ENCODE results near the gene ARHGEF7. TPM values are rescaled to one million over a fixed set of nuclear protein-coding genes. Genes with fewer than 3 reads are reported as not detected.

Gene ARHGEF7
- total RNA-seq, 4 donors from 2014 or later, result 42.8 to 125 (median 61.1) TPM

DNA sequence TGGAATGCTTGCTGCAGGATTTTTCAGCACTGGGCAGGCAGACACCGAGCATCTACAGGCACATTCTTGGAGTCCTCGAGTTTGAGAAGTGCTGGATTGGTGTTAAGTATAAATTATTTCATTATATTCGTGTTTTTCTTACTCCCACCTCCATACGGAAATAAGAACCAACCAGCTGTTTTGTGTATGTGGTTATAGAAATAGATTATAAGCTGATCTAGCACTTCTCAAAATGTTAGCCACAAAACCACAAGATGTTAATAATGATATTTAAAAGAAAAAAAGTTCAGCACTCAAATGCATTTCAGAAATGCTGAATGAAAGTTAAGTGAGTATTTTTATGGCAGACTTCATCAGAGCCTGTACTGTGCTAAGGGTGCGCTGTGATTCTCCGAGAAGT is 181.3 kb downstream of the ARHGEF7 start:
- intact Hi-C loops (cut with DNase I; ENCODE audit: low total_unique reads), result no loop called here
- TF ChIP-seq, protein P1, sequence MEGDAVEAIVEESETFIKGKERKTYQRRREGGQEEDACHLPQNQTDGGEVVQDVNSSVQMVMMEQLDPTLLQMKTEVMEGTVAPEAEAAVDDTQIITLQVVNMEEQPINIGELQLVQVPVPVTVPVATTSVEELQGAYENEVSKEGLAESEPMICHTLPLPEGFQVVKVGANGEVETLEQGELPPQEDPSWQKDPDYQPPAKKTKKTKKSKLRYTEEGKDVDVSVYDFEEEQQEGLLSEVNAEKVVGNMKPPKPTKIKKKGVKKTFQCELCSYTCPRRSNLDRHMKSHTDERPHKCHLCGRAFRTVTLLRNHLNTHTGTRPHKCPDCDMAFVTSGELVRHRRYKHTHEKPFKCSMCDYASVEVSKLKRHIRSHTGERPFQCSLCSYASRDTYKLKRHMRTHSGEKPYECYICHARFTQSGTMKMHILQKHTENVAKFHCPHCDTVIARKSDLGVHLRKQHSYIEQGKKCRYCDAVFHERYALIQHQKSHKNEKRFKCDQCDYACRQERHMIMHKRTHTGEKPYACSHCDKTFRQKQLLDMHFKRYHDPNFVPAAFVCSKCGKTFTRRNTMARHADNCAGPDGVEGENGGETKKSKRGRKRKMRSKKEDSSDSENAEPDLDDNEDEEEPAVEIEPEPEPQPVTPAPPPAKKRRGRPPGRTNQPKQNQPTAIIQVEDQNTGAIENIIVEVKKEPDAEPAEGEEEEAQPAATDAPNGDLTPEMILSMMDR (IDR thresholded peaks at IDR 0.05), result no peak
- no peak for TF ChIP-seq POLR2A (IDR thresholded peaks at IDR 0.05)
- H3K4me3 ChIP-seq (ENCODE audit: low read depth, poor library complexity, severe bottlenecking), result no peak overlapping the region
- DNase-seq (ENCODE audit: low spot score in 2 of 2), result no peak
- WGBS, 2 donors, result 81 to 83% methylated on average over 6 of the region's 6 CpGs

DNA sequence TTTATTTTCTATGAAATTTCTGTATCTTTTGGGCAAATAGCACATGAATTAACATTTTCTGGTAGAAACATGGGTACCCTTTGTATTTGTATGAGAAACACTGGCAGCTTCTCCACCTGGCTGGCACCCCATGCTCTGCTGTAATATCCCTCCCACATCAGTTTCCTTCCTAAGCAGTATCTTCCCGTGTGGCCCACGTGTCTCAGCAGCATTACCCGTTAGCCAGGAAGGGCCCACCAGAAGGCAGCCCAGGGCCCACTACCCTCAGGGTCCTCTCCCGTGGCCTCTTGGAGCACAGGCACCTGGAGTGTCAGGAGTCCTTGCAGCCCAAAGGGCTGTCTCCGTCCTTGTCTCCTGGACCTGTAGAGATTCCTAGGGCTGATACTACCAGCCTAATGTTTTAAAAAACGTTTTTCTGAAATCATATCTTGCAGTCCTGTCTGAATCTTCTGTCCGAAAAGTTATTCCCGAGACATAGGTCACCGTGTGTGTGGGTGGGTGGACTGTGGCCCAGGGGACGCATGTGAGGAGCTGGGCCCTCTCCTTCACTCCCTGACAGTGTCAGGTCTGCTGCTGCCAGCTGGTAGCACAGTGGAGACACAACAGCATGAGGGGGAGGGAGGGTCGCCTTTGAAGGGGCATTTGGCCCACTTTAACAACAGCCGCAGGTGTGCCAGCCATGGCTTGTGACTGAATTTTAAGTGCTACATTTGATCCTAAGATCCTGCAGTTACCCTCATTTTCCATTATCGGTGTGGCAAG is 183.3 kb downstream of the ARHGEF7 start:
- 88 to 90% methylated on average over 13 of the region's 13 CpGs for WGBS, 2 donors
- DNase-seq (ENCODE audit: low spot score in 2 of 2), result no peak
- H3K4me3 ChIP-seq (ENCODE audit: low read depth, poor library complexity, severe bottlenecking), result no peak overlapping the region
- TF ChIP-seq POLR2A (IDR thresholded peaks at IDR 0.05), result no peak
- TF ChIP-seq, protein P1 (IDR thresholded peaks at IDR 0.05), result no peak
- intact Hi-C loops (cut with DNase I; ENCODE audit: low total_unique reads), result no loop called here

DNA sequence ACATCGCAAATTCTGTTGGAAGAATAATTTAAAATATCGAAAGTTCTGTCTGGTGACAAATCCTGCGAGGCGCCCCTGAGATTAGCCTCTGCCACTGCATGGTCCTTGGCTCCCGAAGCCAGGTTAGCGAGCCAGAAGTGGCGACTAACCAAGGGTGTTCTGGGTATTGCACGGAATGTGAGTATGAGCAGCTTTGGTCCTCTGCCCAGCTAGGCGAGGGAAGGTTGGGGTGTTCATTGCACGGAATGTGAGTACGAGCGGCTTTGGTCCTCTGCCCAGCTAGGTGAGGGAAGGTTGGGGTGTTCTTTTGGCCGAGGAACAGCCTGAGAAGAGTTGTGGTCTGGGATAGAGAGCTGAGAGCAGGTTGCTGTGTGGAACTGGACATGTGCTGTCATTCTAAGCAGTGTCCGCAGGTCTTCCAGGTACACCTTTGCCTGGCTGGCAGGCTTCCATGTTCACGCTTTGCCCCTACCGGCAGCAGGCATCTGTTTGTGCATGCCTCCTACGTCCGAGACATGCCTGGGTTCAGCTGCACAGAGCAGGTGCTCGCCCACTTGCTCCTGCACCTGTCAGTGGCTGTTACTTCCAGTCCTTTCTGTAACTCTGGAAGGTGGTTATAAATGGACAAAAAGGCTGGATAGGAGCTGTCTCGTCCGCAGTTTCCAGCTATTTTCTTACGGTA is 187.1 kb downstream of the ARHGEF7 start:
- H3K4me3 ChIP-seq (ENCODE audit: low read depth, poor library complexity, severe bottlenecking), result no peak overlapping the region
- peak in 1 of 2 donors; percentile 45 for DNase-seq (ENCODE audit: low spot score in 2 of 2)
- no peak for TF ChIP-seq POLR2A (IDR thresholded peaks at IDR 0.05)
- TF ChIP-seq, protein P1 (IDR thresholded peaks at IDR 0.05), result no peak
- intact Hi-C loops (cut with DNase I; ENCODE audit: low total_unique reads), result no loop called here
- WGBS, 2 donors, result 81 to 88% methylated on average over 22 of the region's 22 CpGs

DNA sequence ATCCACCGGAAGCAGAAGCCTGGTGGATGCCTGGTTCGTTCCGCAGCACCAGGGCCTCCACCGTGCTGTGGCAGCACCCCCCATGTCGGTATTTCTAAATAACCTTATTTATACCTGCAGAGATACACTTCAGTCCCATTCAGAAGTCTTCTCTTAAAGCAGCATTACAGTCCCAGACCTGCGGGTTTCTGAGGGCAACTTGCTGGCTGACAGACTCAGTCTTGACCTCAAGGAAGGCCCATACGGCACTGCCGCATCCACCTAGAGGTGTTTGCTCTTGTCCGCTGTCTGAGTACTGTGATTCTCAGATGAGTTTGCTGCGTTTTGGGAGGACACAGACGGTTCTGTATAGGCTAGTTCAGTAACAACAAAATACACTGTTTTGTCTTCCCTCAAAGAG is 188.4 kb downstream of the ARHGEF7 start:
- TF ChIP-seq, protein P1 (IDR thresholded peaks at IDR 0.05), result no peak
- TF ChIP-seq POLR2A (IDR thresholded peaks at IDR 0.05), result no peak
- intact Hi-C loops (cut with DNase I; ENCODE audit: low total_unique reads), result no loop called here
- no peak for DNase-seq (ENCODE audit: low spot score in 2 of 2)
- WGBS, 2 donors, result 97 to 98% methylated on average over 11 of the region's 11 CpGs
- no peak overlapping the region for H3K4me3 ChIP-seq (ENCODE audit: low read depth, poor library complexity, severe bottlenecking)

- H3K4me3 ChIP-seq (ENCODE audit: low read depth, poor library complexity, severe bottlenecking), result no peak overlapping the region
- intact Hi-C loops (cut with DNase I; ENCODE audit: low total_unique reads), result no loop called here
- 88 to 92% methylated on average over 15 of the region's 15 CpGs for WGBS, 2 donors
- TF ChIP-seq, protein P1 (IDR thresholded peaks at IDR 0.05), result no peak
- TF ChIP-seq POLR2A (IDR thresholded peaks at IDR 0.05), result no peak
- DNase-seq (ENCODE audit: low spot score in 2 of 2), result no peak
These were observed 189.0 kb downstream of the ARHGEF7 start for GRCh38 chr13:111304041-111304544.

Measured in lower leg skin (tissue), 4 donors.